ENCODE measurements around the gene HNRNPL. TPM values are rescaled to one million over a fixed set of nuclear protein-coding genes. Genes with fewer than 3 reads are reported as not detected.
"Not testable (repeated sequence)": the region's sequence is repeated elsewhere in the genome, so short reads cannot be mapped to it uniquely, and the experiment has no call there.

The HNRNPL gene
- total RNA-seq, 1 donor from 2014 or later: 444 TPM

DNA sequence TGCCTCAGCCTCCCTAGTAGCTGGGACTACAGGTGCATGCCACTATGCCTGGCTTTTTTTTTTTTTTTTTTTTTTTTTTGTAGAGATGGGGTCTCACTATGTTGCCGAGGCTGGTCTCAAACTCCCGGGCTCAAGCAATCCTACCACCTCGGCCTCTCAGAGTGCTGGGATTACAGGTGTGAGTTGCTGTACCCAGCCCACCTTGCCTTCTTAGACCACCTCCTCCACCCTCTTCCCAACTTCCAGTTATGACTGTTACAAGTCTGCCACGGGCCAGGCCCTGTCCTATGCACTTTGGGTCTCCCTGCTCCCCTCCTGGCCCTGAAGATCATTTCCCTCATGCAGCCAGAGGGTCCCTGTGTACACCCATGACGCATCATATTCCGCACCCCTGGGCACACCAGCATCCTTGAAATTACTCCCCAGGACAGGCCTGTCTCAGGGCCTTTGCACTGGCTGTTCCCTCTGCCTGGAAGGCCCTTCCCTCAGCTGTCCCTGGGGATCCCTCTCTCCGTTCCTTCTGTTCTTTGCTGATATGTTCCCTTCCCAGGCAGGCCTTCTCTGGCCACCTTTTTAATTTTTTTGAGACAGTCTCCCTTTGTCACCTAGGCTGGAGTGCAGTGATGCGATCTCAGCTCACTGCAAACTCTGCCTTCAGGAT lies 40.1 kb downstream of the HNRNPL start:
- DNase-seq (ENCODE audit: low spot score, unreplicated experiment): no peak
- no peaks in the 10 kb centered on the region for H3K27me3 Mint-ChIP-seq
- no peaks in the 10 kb centered on the region for H3K9me3 Mint-ChIP-seq (ENCODE audit: low read depth)
- no peak overlapping the region for H3K4me3 Mint-ChIP-seq (ENCODE audit: low read depth)
- TF ChIP-seq, protein P1, sequence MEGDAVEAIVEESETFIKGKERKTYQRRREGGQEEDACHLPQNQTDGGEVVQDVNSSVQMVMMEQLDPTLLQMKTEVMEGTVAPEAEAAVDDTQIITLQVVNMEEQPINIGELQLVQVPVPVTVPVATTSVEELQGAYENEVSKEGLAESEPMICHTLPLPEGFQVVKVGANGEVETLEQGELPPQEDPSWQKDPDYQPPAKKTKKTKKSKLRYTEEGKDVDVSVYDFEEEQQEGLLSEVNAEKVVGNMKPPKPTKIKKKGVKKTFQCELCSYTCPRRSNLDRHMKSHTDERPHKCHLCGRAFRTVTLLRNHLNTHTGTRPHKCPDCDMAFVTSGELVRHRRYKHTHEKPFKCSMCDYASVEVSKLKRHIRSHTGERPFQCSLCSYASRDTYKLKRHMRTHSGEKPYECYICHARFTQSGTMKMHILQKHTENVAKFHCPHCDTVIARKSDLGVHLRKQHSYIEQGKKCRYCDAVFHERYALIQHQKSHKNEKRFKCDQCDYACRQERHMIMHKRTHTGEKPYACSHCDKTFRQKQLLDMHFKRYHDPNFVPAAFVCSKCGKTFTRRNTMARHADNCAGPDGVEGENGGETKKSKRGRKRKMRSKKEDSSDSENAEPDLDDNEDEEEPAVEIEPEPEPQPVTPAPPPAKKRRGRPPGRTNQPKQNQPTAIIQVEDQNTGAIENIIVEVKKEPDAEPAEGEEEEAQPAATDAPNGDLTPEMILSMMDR (IDR thresholded peaks at IDR 0.05; ENCODE audit: unreplicated experiment): no peak
- no peaks in the 10 kb centered on the region for H3K36me3 Mint-ChIP-seq (ENCODE audit: insufficient read depth)
- no peak overlapping the region for H3K27ac Mint-ChIP-seq
- peaks cover 12% of the 10 kb centered on the region for H3K4me1 Mint-ChIP-seq (ENCODE audit: low read depth)

DNA sequence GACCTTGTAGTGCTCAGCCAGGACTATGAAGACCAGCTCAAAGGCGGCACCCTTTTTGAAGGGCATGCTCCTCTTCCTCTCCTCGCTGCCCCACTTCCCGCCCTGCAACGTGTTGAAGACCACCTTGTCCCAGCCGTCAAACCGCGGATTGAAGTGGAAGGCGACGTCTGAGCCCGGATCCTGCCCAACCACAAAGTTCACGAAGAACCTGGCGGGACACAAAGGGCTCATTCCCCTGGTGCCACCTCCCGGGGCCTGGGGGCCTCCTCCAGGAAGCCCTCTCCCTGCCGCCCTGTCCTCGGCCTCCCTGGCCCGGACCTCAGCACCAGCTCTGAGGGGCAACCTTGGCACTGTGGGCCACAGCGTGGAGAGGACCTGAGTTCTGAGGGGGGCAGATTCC lies 41.0 kb downstream of the HNRNPL start:
- Mint-ChIP-seq H3K36me3 (ENCODE audit: insufficient read depth) (no peaks in the 10 kb centered on the region), H3K27ac (no peak overlapping the region), H3K27me3 (no peaks in the 10 kb centered on the region), H3K4me3 (ENCODE audit: low read depth) (no peak overlapping the region), H3K9me3 (ENCODE audit: low read depth) (no peaks in the 10 kb centered on the region), H3K4me1 (ENCODE audit: low read depth) (peaks cover 12% of the 10 kb centered on the region)
- no peak for DNase-seq (ENCODE audit: low spot score, unreplicated experiment)
- TF ChIP-seq, protein P1 (IDR thresholded peaks at IDR 0.05; ENCODE audit: unreplicated experiment): no peak

GRCh38 chr19:38807374-38808098 lies 42.2 kb downstream of the HNRNPL start:
- H3K27me3 Mint-ChIP-seq; H3K4me3 Mint-ChIP-seq (ENCODE audit: low read depth); H3K9me3 Mint-ChIP-seq (ENCODE audit: low read depth); DNase-seq (ENCODE audit: low spot score, unreplicated experiment); H3K36me3 Mint-ChIP-seq (ENCODE audit: insufficient read depth): not testable (repeated sequence)
- peak overlapping the region; percentile 89 for H3K27ac Mint-ChIP-seq
- peaks cover 12% of the 10 kb centered on the region for H3K4me1 Mint-ChIP-seq (ENCODE audit: low read depth)

GRCh38 chr19:38806371-38806770 lies 43.4 kb downstream of the HNRNPL start:
- no peak overlapping the region for H3K27ac Mint-ChIP-seq
- H3K27me3 Mint-ChIP-seq: no peaks in the 10 kb centered on the region
- no peaks in the 10 kb centered on the region for H3K9me3 Mint-ChIP-seq (ENCODE audit: low read depth)
- no peak for DNase-seq (ENCODE audit: low spot score, unreplicated experiment)
- H3K36me3 Mint-ChIP-seq (ENCODE audit: insufficient read depth): no peaks in the 10 kb centered on the region
- TF ChIP-seq, protein P1 (IDR thresholded peaks at IDR 0.05; ENCODE audit: unreplicated experiment): no peak
- peaks cover 8% of the 10 kb centered on the region for H3K4me1 Mint-ChIP-seq (ENCODE audit: low read depth)
- H3K4me3 Mint-ChIP-seq (ENCODE audit: low read depth): no peak overlapping the region

GRCh38 chr19:38805180-38805579 lies 44.6 kb downstream of the HNRNPL start:
- no peaks in the 10 kb centered on the region for H3K27me3 Mint-ChIP-seq
- TF ChIP-seq, protein P1 (IDR thresholded peaks at IDR 0.05; ENCODE audit: unreplicated experiment): no peak
- no peak for DNase-seq (ENCODE audit: low spot score, unreplicated experiment)
- peaks cover 8% of the 10 kb centered on the region for H3K4me1 Mint-ChIP-seq (ENCODE audit: low read depth)
- no peak overlapping the region for H3K4me3 Mint-ChIP-seq (ENCODE audit: low read depth)
- H3K27ac Mint-ChIP-seq: no peak overlapping the region
- no peaks in the 10 kb centered on the region for H3K36me3 Mint-ChIP-seq (ENCODE audit: insufficient read depth)
- H3K9me3 Mint-ChIP-seq (ENCODE audit: low read depth): no peaks in the 10 kb centered on the region

- Mint-ChIP-seq H3K9me3 (ENCODE audit: low read depth) (no peaks in the 10 kb centered on the region), H3K36me3 (ENCODE audit: insufficient read depth) (no peaks in the 10 kb centered on the region), H3K4me1 (ENCODE audit: low read depth) (peaks cover 8% of the 10 kb centered on the region), H3K27ac (no peak overlapping the region), H3K27me3 (no peaks in the 10 kb centered on the region), H3K4me3 (ENCODE audit: low read depth) (no peak overlapping the region)
- DNase-seq (ENCODE audit: low spot score, unreplicated experiment): no peak
- TF ChIP-seq, protein P1 (IDR thresholded peaks at IDR 0.05; ENCODE audit: unreplicated experiment): no peak
These were observed 46.2 kb downstream of the HNRNPL start for GRCh38 chr19:38803543-38803942.

All from progenitor cell of endocrine pancreas (in vitro differentiated cells).